HepG2 (cell line): ENCODE data around the gene IL1B. TPM values are rescaled to one million over a fixed set of nuclear protein-coding genes. Genes with fewer than 3 reads are reported as not detected.
A peak's percentile ranks its signal among the peaks of the same experiment; 100 is the strongest.
"Not testable (repeated sequence)": the region's sequence is repeated elsewhere in the genome, so short reads cannot be mapped to it uniquely, and the experiment has no call there.

Source experiments
- ATAC-seq: fragments of 200-7000 bp; cut with Tn5 transposase; 3 replicates; pipeline ENCODE4 v1.9.1; 2020; ENCODE audit warnings: mild to moderate bottlenecking, moderate library complexity
- BruUV-seq: library from RNA; stranded (reverse); fragments of 400-500 nt; replicated peaks from 2 replicates; lab custom pipeline; 2021; lab: Mats Ljungman, UMichigan
- CTCF ChIA-PET: fragments of 300-600 bp; formaldehyde crosslinking; extraction: SDS; loops from one replicate; lab custom pipeline; 2021; ENCODE audit warnings: low total read pairs, inconsistent platforms, low intra/inter-chr PET ratio; lab: Yijun Ruan, JAX
- POLR2A ChIA-PET: fragments of 350-600 bp; sonication (Branson Sonifier 250); formaldehyde crosslinking; loops from one replicate; lab custom pipeline; 2020; ENCODE audit warnings: antibody characterized with exemption, inconsistent platforms; lab: Yijun Ruan, JAX
- DNase-seq: peaks from one replicate; pipeline ENCODE4 v3.0.0-alpha.2; 2015; ENCODE audit warnings: low spot score
- FAIRE-seq: peaks from 3 replicates; lab custom pipeline; 2011; peaks lifted over from hg19 to GRCh38; lab: Jason Lieb, UNC
- H2AFZ ChIP-seq: one replicate; pipeline ENCODE4 v1.6.1; 2011; ENCODE audit warnings: low read length, inconsistent platforms
- H3K27ac ChIP-seq: fragments of 300-600 bp; 3 replicates; pipeline ENCODE4 v1.8.0; 2011; ENCODE audit warnings: mixed run types, mild to moderate bottlenecking, mixed read lengths, low read length, inconsistent platforms; ENCODE audit not compliant: insufficient read depth; ENCODE audit errors: extremely low read length
- H3K27me3 ChIP-seq, 2 experiments: fragments of 200-600 bp in 1 of 2; 2 replicates in 1 of 2; 3 replicates in 1 of 2; pipeline versions ENCODE4 v1.6.0 to v1.8.0; 2011; ENCODE audit warnings: low read length in 2 of 2, mild to moderate bottlenecking in 2 of 2, moderate library complexity in 2 of 2, inconsistent platforms in 1 of 2; ENCODE audit not compliant: insufficient read depth in 2 of 2, control insufficient read depth in 1 of 2
- H3K36me3 ChIP-seq, 2 experiments: fragments of 200-600 bp in 1 of 2; replicated peaks in 1 of 2; 2 replicates in 1 of 2; 3 replicates in 1 of 2; pipeline versions ENCODE4 v1.5.1 to v1.8.0; 2011; ENCODE audit warnings: low read length in 2 of 2, inconsistent platforms in 1 of 2; ENCODE audit not compliant: insufficient read depth in 2 of 2, control insufficient read depth in 1 of 2
- H3K4me1 ChIP-seq: 2 replicates; pipeline ENCODE4 v1.5.1; 2012; ENCODE audit warnings: low read length, inconsistent platforms; ENCODE audit not compliant: insufficient read depth
- H3K4me2 ChIP-seq: 2 replicates; pipeline ENCODE4 v1.6.0; 2011; ENCODE audit warnings: low read depth, low read length, inconsistent platforms
- H3K4me3 ChIP-seq, 3 experiments: fragments of 200-600 bp in 1 of 3; sonication (generic), shearing (Covaris generic) in 1 of 3; replicated peaks in 1 of 3; 2 replicates each; pipeline ENCODE4 v1.5.1; 2011 to 2016; ENCODE audit warnings: low read length in 3 of 3, inconsistent platforms in 2 of 3, low read depth in 2 of 3, mild to moderate bottlenecking in 2 of 3, control low read depth in 1 of 3, mixed read lengths in 1 of 3; ENCODE audit not compliant: insufficient read depth in 1 of 3
- H3K79me2 ChIP-seq: one replicate; pipeline ENCODE4 v1.6.1; 2011; ENCODE audit warnings: low read length, inconsistent platforms; ENCODE audit not compliant: insufficient read depth
- H3K9ac ChIP-seq: 2 replicates; pipeline ENCODE4 v1.6.0; 2011; ENCODE audit warnings: mild to moderate bottlenecking, low read depth, low read length, inconsistent platforms; ENCODE audit not compliant: insufficient read depth
- H3K9me3 ChIP-seq: 2 replicates; pipeline ENCODE4 v1.5.1; 2012; ENCODE audit warnings: mild to moderate bottlenecking, low read length
- H4K20me1 ChIP-seq: 2 replicates; pipeline ENCODE4 v1.6.0; 2011; ENCODE audit warnings: inconsistent platforms, mild to moderate bottlenecking, low read length, moderate library complexity; ENCODE audit not compliant: insufficient read depth
- CEBPZ ChIP-seq: IDR thresholded peaks from 2 replicates; pipeline ENCODE4 v1.6.1; 2012; ENCODE audit warnings: low read length, improper control_type of control experiment
- TOPORS ChIP-seq: sonication (generic); formaldehyde crosslinking; IDR thresholded peaks from 2 replicates; pipeline ENCODE4 v1.8.0; 2023; ENCODE audit warnings: mild to moderate bottlenecking, missing genetic modification reagents
- ZFP36 ChIP-seq: fragments of 150-350 bp; IDR thresholded peaks from 2 replicates; pipeline ENCODE4 v1.6.1; 2018; ENCODE audit warnings: borderline replicate concordance, low read length, low read depth; ENCODE audit not compliant: partially characterized antibody
- ZNF724P ChIP-seq: sonication (generic); formaldehyde crosslinking; IDR thresholded peaks from 2 replicates; pipeline ENCODE4 v1.8.0; 2022; ENCODE audit warnings: missing genetic modification reagents, borderline replicate concordance
- WGBS: methylation state at CpG from one replicate; pipeline ENCODE4 v1.1.6; 2017; ENCODE audit warnings: low lambda C conversion rate; 5-methylcytosine and 5-hydroxymethylcytosine counted together
- in situ Hi-C: cut with HindIII; loops from 2 replicates; pipeline ENCODE4 v1.10.0; 2017; ENCODE audit warnings: low pct_unique_long_range_greater_than_20kb; ENCODE audit not compliant: extremely low pct_ligation_motif_present
- intact Hi-C: fragments of 100-400 bp; cut with micrococcal nuclease; formaldehyde crosslinking; loops from one replicate; pipeline ENCODE4 v1.10.0; 2022; ENCODE audit not compliant: unreplicated experiment
- polyA plus RNA-seq, 8 experiments: library from polyadenylated mRNA; depleted of rRNA in 3 of 8; stranded (reverse) in 7 of 8; unstranded in 1 of 8; fragments of >200 nt; fragmentation: Illumina TruSeq in 4 of 8; extraction: Trizol in 4 of 8; gene quantifications; 2 replicates each; pipeline versions ENCODE4 v1.2.1 to v1.2.3, GENCODE V29; 2011 to 2016; ENCODE audit warnings: low read depth in 4 of 8, missing spikeins in 1 of 8, mixed read lengths in 1 of 8; ENCODE audit not compliant: insufficient read depth in 1 of 8
- total RNA-seq, 5 experiments: library from RNA; depleted of rRNA; stranded (reverse); fragments of >200 nt; fragmentation: Illumina TruSeq; extraction: Trizol; gene quantifications; 2 replicates each; pipeline ENCODE4 v1.2.3, GENCODE V29; 2016; ENCODE audit warnings: low read depth in 1 of 5

Gene IL1B
- total and polyA plus RNA-seq, 2 of the 13 experiments (the other 11 are each of a cell fraction or from before 2014, with no cell fraction given): 0.18 TPM; not detected in 1

- in situ Hi-C loops, H3K4me2 ChIP-seq, POLR2A ChIA-PET, H3K27ac ChIP-seq, CTCF ChIA-PET, ATAC-seq, intact Hi-C loops, H3K9ac ChIP-seq, H3K79me2 ChIP-seq, H2AFZ ChIP-seq, H4K20me1 ChIP-seq, BruUV-seq, H3K27me3 ChIP-seq, H3K4me3 ChIP-seq, H3K36me3 ChIP-seq, FAIRE-seq, DNase-seq, H3K4me1 ChIP-seq: not testable (repeated sequence)
- TF ChIP-seq TOPORS (0 out of 2 replicates have a peak, but pooled peaks have one; percentile 65), ZNF724P (peak; percentile 99), CEBPZ (peak; percentile 48; the same call in 1 of the 2 replicates), ZFP36 (peak; percentile 94)
- peaks cover 43% of the 10 kb centered on the region for H3K9me3 ChIP-seq
- WGBS: 45% methylated on average over 6 of the region's 6 CpGs
Measured at GRCh38 chr2:112859406-112860183, 23.0 kb upstream of the IL1B start.
